Stomach (tissue), 4 donors: ENCODE results near the gene B3GNT3.

Experiments used
- POLR2A ChIP-seq, 4 donors: fragments of 450-650 bp; IDR thresholded peaks; one replicate each; pipeline ENCODE4 v1.6.1; 2016; ENCODE audit warnings: antibody characterized with exemption in 4 of 4, control low read depth in 2 of 4, mild to moderate bottlenecking in 1 of 4, moderate library complexity in 1 of 4
- POLR2AphosphoS5 ChIP-seq, 3 donors: sonication (generic); formaldehyde crosslinking; IDR thresholded peaks; one replicate each; pipeline ENCODE4 v1.6.1; 2016; ENCODE audit warnings: antibody characterized with exemption in 3 of 3
- TF ChIP-seq, protein P1 (sequence below), 7 experiments: fragments of 450-650 bp in 4 of 7; fragments of 200-600 bp in 3 of 7; sonication (generic) in 3 of 7; IDR thresholded peaks; one replicate each; pipeline ENCODE4 v1.5.1; 2016 to 2019; ENCODE audit warnings: antibody characterized with exemption in 7 of 7, control low read depth in 2 of 7, mild to moderate bottlenecking in 1 of 7

DNA sequence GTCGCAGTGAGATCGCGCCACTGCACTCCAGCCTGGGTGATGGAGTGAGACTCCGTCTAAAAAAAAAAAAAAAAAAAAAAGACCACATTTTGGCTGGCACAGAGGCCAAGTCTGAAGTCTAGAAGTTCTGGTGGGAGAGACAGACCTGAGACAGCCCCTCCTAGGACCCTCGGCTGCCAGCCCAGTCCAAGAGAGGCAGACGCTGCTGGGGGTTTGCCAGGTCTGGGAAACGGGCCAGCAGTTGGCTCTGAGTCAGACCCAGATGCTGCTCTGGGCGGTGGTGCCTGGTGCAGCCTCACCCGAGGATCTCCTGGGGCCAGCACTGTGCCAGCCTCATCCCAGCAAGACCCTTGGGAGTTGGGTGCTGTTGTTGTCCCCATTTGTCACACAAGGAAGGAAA lies 37.8 kb upstream of the B3GNT3 start:
- TF ChIP-seq, protein P1, sequence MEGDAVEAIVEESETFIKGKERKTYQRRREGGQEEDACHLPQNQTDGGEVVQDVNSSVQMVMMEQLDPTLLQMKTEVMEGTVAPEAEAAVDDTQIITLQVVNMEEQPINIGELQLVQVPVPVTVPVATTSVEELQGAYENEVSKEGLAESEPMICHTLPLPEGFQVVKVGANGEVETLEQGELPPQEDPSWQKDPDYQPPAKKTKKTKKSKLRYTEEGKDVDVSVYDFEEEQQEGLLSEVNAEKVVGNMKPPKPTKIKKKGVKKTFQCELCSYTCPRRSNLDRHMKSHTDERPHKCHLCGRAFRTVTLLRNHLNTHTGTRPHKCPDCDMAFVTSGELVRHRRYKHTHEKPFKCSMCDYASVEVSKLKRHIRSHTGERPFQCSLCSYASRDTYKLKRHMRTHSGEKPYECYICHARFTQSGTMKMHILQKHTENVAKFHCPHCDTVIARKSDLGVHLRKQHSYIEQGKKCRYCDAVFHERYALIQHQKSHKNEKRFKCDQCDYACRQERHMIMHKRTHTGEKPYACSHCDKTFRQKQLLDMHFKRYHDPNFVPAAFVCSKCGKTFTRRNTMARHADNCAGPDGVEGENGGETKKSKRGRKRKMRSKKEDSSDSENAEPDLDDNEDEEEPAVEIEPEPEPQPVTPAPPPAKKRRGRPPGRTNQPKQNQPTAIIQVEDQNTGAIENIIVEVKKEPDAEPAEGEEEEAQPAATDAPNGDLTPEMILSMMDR (IDR thresholded peaks at IDR 0.05), result no peak
- no peak for TF ChIP-seq POLR2AphosphoS5 (IDR thresholded peaks at IDR 0.05)
- no peak for TF ChIP-seq POLR2A (IDR thresholded peaks at IDR 0.05)
